Skeletal muscle tissue (tissue), 4 donors: ENCODE measurements around the gene PSMD3. TPM values are rescaled to one million over a fixed set of nuclear protein-coding genes. Genes with fewer than 3 reads are reported as not detected.
"Not testable (repeated sequence)": the region's sequence is repeated elsewhere in the genome, so short reads cannot be mapped to it uniquely, and the experiment has no call there.

Experiments
- H3K27ac ChIP-seq: one replicate; pipeline ENCODE4 v1.7.0; 2013; ENCODE audit warnings: mild to moderate bottlenecking, low read depth, low read length, inconsistent platforms
- H3K27me3 ChIP-seq, 3 donors: one replicate each; pipeline ENCODE4 v1.7.0; 2013; ENCODE audit warnings: low read length in 3 of 3; ENCODE audit not compliant: control insufficient read depth in 3 of 3, insufficient read depth in 3 of 3
- H3K36me3 ChIP-seq, 3 donors: one replicate each; pipeline ENCODE4 v1.7.0; 2013; ENCODE audit warnings: low read length in 3 of 3; ENCODE audit not compliant: control insufficient read depth in 3 of 3, insufficient read depth in 3 of 3
- H3K4me1 ChIP-seq, 3 donors: one replicate each; pipeline ENCODE4 v1.7.0; 2013; ENCODE audit warnings: low read length in 3 of 3, mild to moderate bottlenecking in 3 of 3; ENCODE audit not compliant: control insufficient read depth in 3 of 3, insufficient read depth in 3 of 3
- H3K4me3 ChIP-seq, 3 donors: one replicate each; pipeline ENCODE4 v1.7.0; 2013; ENCODE audit warnings: low read length in 3 of 3
- H3K9ac ChIP-seq, 3 donors: one replicate each; pipeline ENCODE4 v1.7.0; 2013; ENCODE audit warnings: low read length in 3 of 3, mild to moderate bottlenecking in 3 of 3, moderate library complexity in 2 of 3, low read depth in 1 of 3
- H3K9me3 ChIP-seq, 3 donors: one replicate each; pipeline ENCODE4 v1.7.0; 2013; ENCODE audit warnings: low read length in 3 of 3; ENCODE audit not compliant: control insufficient read depth in 3 of 3
- total RNA-seq: library from RNA; depleted of rRNA; stranded (reverse); fragments of >200 nt; gene quantifications from one replicate; pipeline ENCODE4 v1.2.3, GENCODE V29; 2014
- donor health status: Osteomylitis.

PSMD3 gene
- total RNA-seq, 1 donor from 2014 or later = 56.4 TPM

- no peaks in the 10 kb centered on the region for H3K27me3 ChIP-seq
- H3K9ac ChIP-seq = no peak overlapping the region
- H3K4me1 ChIP-seq = peaks cover 0 to 5% (median 4%) of the 10 kb centered on the region in 3 donors
- no peak overlapping the region for H3K4me3 ChIP-seq
- H3K36me3 ChIP-seq = peaks cover 86 to 92% (median 91%) of the 10 kb centered on the region in 3 donors
- no peaks in the 10 kb centered on the region for H3K9me3 ChIP-seq
- no peak overlapping the region for H3K27ac ChIP-seq
These were observed 7.7 kb downstream of the PSMD3 start for GRCh38 chr17:39988206-39988810.

GRCh38 chr17:39994448-39994847 lies 13.8 kb downstream of the PSMD3 start:
- Histone ChIP-seq H3K9me3 (no peaks in the 10 kb centered on the region), H3K4me1 (peaks cover 4 to 9% (median 5%) of the 10 kb centered on the region in 3 donors), H3K36me3 (peaks cover 73 to 84% (median 82%) of the 10 kb centered on the region in 3 donors), H3K4me3 (no peak overlapping the region), H3K9ac (no peak overlapping the region), H3K27me3 (no peaks in the 10 kb centered on the region), H3K27ac (no peak overlapping the region)

- Histone ChIP-seq H3K9ac (peak overlapping the region in 1 of 3 donors; percentile 33), H3K4me3 (no peak overlapping the region), H3K27me3 (no peaks in the 10 kb centered on the region), H3K27ac (no peak overlapping the region), H3K9me3 (no peaks in the 10 kb centered on the region), H3K36me3 (peaks cover 63 to 74% (median 72%) of the 10 kb centered on the region in 3 donors), H3K4me1 (peaks cover 4 to 9% (median 5%) of the 10 kb centered on the region in 3 donors)
These were observed 14.8 kb downstream of the PSMD3 start for GRCh38 chr17:39995438-39995837.

- H3K4me1 ChIP-seq = peaks cover 4 to 9% (median 5%) of the 10 kb centered on the region in 3 donors
- H3K27ac ChIP-seq = no peak overlapping the region
- no peaks in the 10 kb centered on the region for H3K9me3 ChIP-seq
- H3K9ac ChIP-seq = no peak overlapping the region
- no peaks in the 10 kb centered on the region for H3K27me3 ChIP-seq
- H3K4me3 ChIP-seq = no peak overlapping the region
- H3K36me3 ChIP-seq = peaks cover 57 to 67% (median 65%) of the 10 kb centered on the region in 3 donors
These were observed 15.6 kb downstream of the PSMD3 start for GRCh38 chr17:39996162-39996561.

GRCh38 chr17:39996800-39997199 lies 16.2 kb downstream of the PSMD3 start:
- Histone ChIP-seq H3K4me1 (peaks cover 4 to 9% (median 5%) of the 10 kb centered on the region in 3 donors), H3K9me3 (no peaks in the 10 kb centered on the region), H3K36me3 (peaks cover 53 to 61% (median 59%) of the 10 kb centered on the region in 3 donors), H3K27me3 (no peaks in the 10 kb centered on the region), H3K27ac (no peak overlapping the region), H3K4me3 (no peak overlapping the region), H3K9ac (no peak overlapping the region)

- Histone ChIP-seq H3K27ac (no peak overlapping the region), H3K9me3 (no peaks in the 10 kb centered on the region), H3K36me3 (peaks cover 47 to 53% (median 52%) of the 10 kb centered on the region in 3 donors), H3K4me1 (peaks cover 4 to 9% (median 5%) of the 10 kb centered on the region in 3 donors), H3K27me3 (no peaks in the 10 kb centered on the region), H3K9ac (no peak overlapping the region), H3K4me3 (no peak overlapping the region)
These were observed 16.9 kb downstream of the PSMD3 start for GRCh38 chr17:39997543-39997942.

GRCh38 chr17:39999067-39999466 lies 18.5 kb downstream of the PSMD3 start:
- Histone ChIP-seq H3K4me1 (peaks cover 4 to 9% (median 5%) of the 10 kb centered on the region in 3 donors), H3K4me3 (no peak overlapping the region), H3K36me3 (peaks cover 31 to 38% (median 37%) of the 10 kb centered on the region in 3 donors), H3K27me3 (no peaks in the 10 kb centered on the region), H3K27ac (no peak overlapping the region), H3K9ac (no peak overlapping the region), H3K9me3 (no peaks in the 10 kb centered on the region)

GRCh38 chr17:40000161-40000560 lies 19.6 kb downstream of the PSMD3 start:
- H3K27ac ChIP-seq = no peak overlapping the region
- H3K9ac ChIP-seq = no peak overlapping the region
- H3K27me3 ChIP-seq = no peaks in the 10 kb centered on the region
- H3K36me3 ChIP-seq = peaks cover 20 to 27% (median 26%) of the 10 kb centered on the region in 3 donors
- no peaks in the 10 kb centered on the region for H3K9me3 ChIP-seq
- H3K4me1 ChIP-seq = peaks cover 7 to 18% (median 9%) of the 10 kb centered on the region in 3 donors
- no peak overlapping the region for H3K4me3 ChIP-seq

GRCh38 chr17:40001335-40001734 lies 20.7 kb downstream of the PSMD3 start:
- peaks cover 5 to 16% (median 7%) of the 10 kb centered on the region in 3 donors for H3K4me1 ChIP-seq
- H3K27me3 ChIP-seq, H3K27ac ChIP-seq, H3K9me3 ChIP-seq, H3K4me3 ChIP-seq, H3K9ac ChIP-seq: not testable (repeated sequence)
- H3K36me3 ChIP-seq = peaks cover 12 to 17% (median 16%) of the 10 kb centered on the region in 3 donors

- no peaks in the 10 kb centered on the region for H3K36me3 ChIP-seq
- H3K27ac ChIP-seq = no peak overlapping the region
- no peaks in the 10 kb centered on the region for H3K27me3 ChIP-seq
- H3K9ac ChIP-seq = no peak overlapping the region
- H3K4me3 ChIP-seq = no peak overlapping the region
- H3K9me3 ChIP-seq = no peaks in the 10 kb centered on the region
- H3K4me1 ChIP-seq = peaks cover 2 to 9% (median 3%) of the 10 kb centered on the region in 3 donors
These were observed 23.5 kb downstream of the PSMD3 start for GRCh38 chr17:40004072-40004471.
